HepG2 (cell line): ENCODE results near the gene MARVELD3. TPM values are rescaled to one million over a fixed set of nuclear protein-coding genes. Genes with fewer than 3 reads are reported as not detected.

ENCODE experiments used
- ATAC-seq: fragments of 200-7000 bp; cut with Tn5 transposase; 3 replicates; pipeline ENCODE4 v1.9.1; 2020; ENCODE audit warnings: mild to moderate bottlenecking, moderate library complexity
- BruUV-seq: library from RNA; stranded (reverse); fragments of 400-500 nt; replicated peaks from 2 replicates; lab custom pipeline; 2021; lab: Mats Ljungman, UMichigan
- CTCF ChIA-PET: fragments of 300-600 bp; formaldehyde crosslinking; extraction: SDS; loops from one replicate; lab custom pipeline; 2021; ENCODE audit warnings: low total read pairs, inconsistent platforms, low intra/inter-chr PET ratio; lab: Yijun Ruan, JAX
- POLR2A ChIA-PET: fragments of 350-600 bp; sonication (Branson Sonifier 250); formaldehyde crosslinking; loops from one replicate; lab custom pipeline; 2020; ENCODE audit warnings: antibody characterized with exemption, inconsistent platforms; lab: Yijun Ruan, JAX
- DNase-seq: peaks from one replicate; pipeline ENCODE4 v3.0.0-alpha.2; 2015; ENCODE audit warnings: low spot score
- FAIRE-seq: peaks from 3 replicates; lab custom pipeline; 2011; peaks lifted over from hg19 to GRCh38; lab: Jason Lieb, UNC
- H2AFZ ChIP-seq: one replicate; pipeline ENCODE4 v1.6.1; 2011; ENCODE audit warnings: low read length, inconsistent platforms
- H3K27ac ChIP-seq: fragments of 300-600 bp; 3 replicates; pipeline ENCODE4 v1.8.0; 2011; ENCODE audit warnings: mixed run types, mild to moderate bottlenecking, mixed read lengths, low read length, inconsistent platforms; ENCODE audit not compliant: insufficient read depth; ENCODE audit errors: extremely low read length
- H3K27me3 ChIP-seq, 2 experiments: fragments of 200-600 bp in 1 of 2; 2 replicates in 1 of 2; 3 replicates in 1 of 2; pipeline versions ENCODE4 v1.6.0 to v1.8.0; 2011; ENCODE audit warnings: low read length in 2 of 2, mild to moderate bottlenecking in 2 of 2, moderate library complexity in 2 of 2, inconsistent platforms in 1 of 2; ENCODE audit not compliant: insufficient read depth in 2 of 2, control insufficient read depth in 1 of 2
- H3K36me3 ChIP-seq, 2 experiments: fragments of 200-600 bp in 1 of 2; replicated peaks in 1 of 2; 2 replicates in 1 of 2; 3 replicates in 1 of 2; pipeline versions ENCODE4 v1.5.1 to v1.8.0; 2011; ENCODE audit warnings: low read length in 2 of 2, inconsistent platforms in 1 of 2; ENCODE audit not compliant: insufficient read depth in 2 of 2, control insufficient read depth in 1 of 2
- H3K4me1 ChIP-seq: 2 replicates; pipeline ENCODE4 v1.5.1; 2012; ENCODE audit warnings: low read length, inconsistent platforms; ENCODE audit not compliant: insufficient read depth
- H3K4me2 ChIP-seq: 2 replicates; pipeline ENCODE4 v1.6.0; 2011; ENCODE audit warnings: low read depth, low read length, inconsistent platforms
- H3K4me3 ChIP-seq, 3 experiments: fragments of 200-600 bp in 1 of 3; sonication (generic), shearing (Covaris generic) in 1 of 3; replicated peaks in 1 of 3; 2 replicates each; pipeline ENCODE4 v1.5.1; 2011 to 2016; ENCODE audit warnings: low read length in 3 of 3, inconsistent platforms in 2 of 3, low read depth in 2 of 3, mild to moderate bottlenecking in 2 of 3, control low read depth in 1 of 3, mixed read lengths in 1 of 3; ENCODE audit not compliant: insufficient read depth in 1 of 3
- H3K79me2 ChIP-seq: one replicate; pipeline ENCODE4 v1.6.1; 2011; ENCODE audit warnings: low read length, inconsistent platforms; ENCODE audit not compliant: insufficient read depth
- H3K9ac ChIP-seq: 2 replicates; pipeline ENCODE4 v1.6.0; 2011; ENCODE audit warnings: mild to moderate bottlenecking, low read depth, low read length, inconsistent platforms; ENCODE audit not compliant: insufficient read depth
- H3K9me3 ChIP-seq: 2 replicates; pipeline ENCODE4 v1.5.1; 2012; ENCODE audit warnings: mild to moderate bottlenecking, low read length
- H4K20me1 ChIP-seq: 2 replicates; pipeline ENCODE4 v1.6.0; 2011; ENCODE audit warnings: inconsistent platforms, mild to moderate bottlenecking, low read length, moderate library complexity; ENCODE audit not compliant: insufficient read depth
- KLF13 ChIP-seq: sonication (generic); formaldehyde crosslinking; IDR thresholded peaks from 2 replicates; pipeline ENCODE4 v1.4.0; 2020; ENCODE audit warnings: mild to moderate bottlenecking, missing genetic modification reagents
- PHF20 ChIP-seq: sonication (generic); formaldehyde crosslinking; IDR thresholded peaks from 2 replicates; pipeline ENCODE4 v1.5.0; 2020; ENCODE audit warnings: mild to moderate bottlenecking, missing genetic modification reagents
- PHF8 ChIP-seq: sonication (generic); formaldehyde crosslinking; IDR thresholded peaks from 2 replicates; pipeline ENCODE4 v1.5.0; 2020; ENCODE audit warnings: missing genetic modification reagents
- PTBP1 ChIP-seq: fragments of 200-400 bp; formaldehyde crosslinking; IDR thresholded peaks from 2 replicates; pipeline ENCODE4 v1.6.1; 2018; ENCODE audit warnings: low read length, low read depth; ENCODE audit not compliant: poor library complexity, severe bottlenecking
- STAG1 ChIP-seq: sonication (generic); formaldehyde crosslinking; IDR thresholded peaks from 2 replicates; pipeline ENCODE4 v1.4.0; 2020; ENCODE audit warnings: missing genetic modification reagents
- ZBTB39 ChIP-seq: sonication (generic); formaldehyde crosslinking; IDR thresholded peaks from 2 replicates; pipeline ENCODE4 v1.5.0; 2020; ENCODE audit warnings: missing genetic modification reagents
- ZNF121 ChIP-seq: sonication (generic); formaldehyde crosslinking; IDR thresholded peaks from 2 replicates; pipeline ENCODE4 v1.5.0; 2020; ENCODE audit warnings: mild to moderate bottlenecking, missing genetic modification reagents
- ZNF296 ChIP-seq: sonication (generic); formaldehyde crosslinking; conservative IDR thresholded peaks from 2 replicates; pipeline ENCODE4 v1.5.0; 2020; ENCODE audit warnings: mild to moderate bottlenecking, missing genetic modification reagents
- ZNF3 ChIP-seq: IDR thresholded peaks from 2 replicates; pipeline ENCODE4 v1.7.0; 2017; ENCODE audit warnings: inconsistent platforms
- ZNF652 ChIP-seq: IDR thresholded peaks from 2 replicates; pipeline ENCODE4 v1.6.1; 2016; ENCODE audit warnings: low read depth, borderline replicate concordance
- WGBS: methylation state at CpG from one replicate; pipeline ENCODE4 v1.1.6; 2017; ENCODE audit warnings: low lambda C conversion rate; 5-methylcytosine and 5-hydroxymethylcytosine counted together
- in situ Hi-C: cut with HindIII; loops from 2 replicates; pipeline ENCODE4 v1.10.0; 2017; ENCODE audit warnings: low pct_unique_long_range_greater_than_20kb; ENCODE audit not compliant: extremely low pct_ligation_motif_present
- intact Hi-C: fragments of 100-400 bp; cut with micrococcal nuclease; formaldehyde crosslinking; loops from one replicate; pipeline ENCODE4 v1.10.0; 2022; ENCODE audit not compliant: unreplicated experiment
- polyA plus RNA-seq, 8 experiments: library from polyadenylated mRNA; depleted of rRNA in 3 of 8; stranded (reverse) in 7 of 8; unstranded in 1 of 8; fragments of >200 nt; fragmentation: Illumina TruSeq in 4 of 8; extraction: Trizol in 4 of 8; gene quantifications; 2 replicates each; pipeline versions ENCODE4 v1.2.1 to v1.2.3, GENCODE V29; 2011 to 2016; ENCODE audit warnings: low read depth in 4 of 8, missing spikeins in 1 of 8, mixed read lengths in 1 of 8; ENCODE audit not compliant: insufficient read depth in 1 of 8
- total RNA-seq, 5 experiments: library from RNA; depleted of rRNA; stranded (reverse); fragments of >200 nt; fragmentation: Illumina TruSeq; extraction: Trizol; gene quantifications; 2 replicates each; pipeline ENCODE4 v1.2.3, GENCODE V29; 2016; ENCODE audit warnings: low read depth in 1 of 5
- TF ChIP-seq, protein P1 (sequence below), 2 experiments: sonication (generic) in 1 of 2; formaldehyde crosslinking in 1 of 2; IDR thresholded peaks; 2 replicates each; pipeline versions ENCODE4 v1.6.1 to v1.9.0; 2014 to 2022; ENCODE audit warnings: antibody characterized with exemption in 1 of 2, borderline replicate concordance in 1 of 2, inconsistent platforms in 1 of 2, low read depth in 1 of 2, missing genetic modification reagents in 1 of 2

The MARVELD3 gene
- total and polyA plus RNA-seq, 2 of the 13 experiments (the other 11 are each of a cell fraction or from before 2014, with no cell fraction given): 4.8 to 5.6 TPM

DNA sequence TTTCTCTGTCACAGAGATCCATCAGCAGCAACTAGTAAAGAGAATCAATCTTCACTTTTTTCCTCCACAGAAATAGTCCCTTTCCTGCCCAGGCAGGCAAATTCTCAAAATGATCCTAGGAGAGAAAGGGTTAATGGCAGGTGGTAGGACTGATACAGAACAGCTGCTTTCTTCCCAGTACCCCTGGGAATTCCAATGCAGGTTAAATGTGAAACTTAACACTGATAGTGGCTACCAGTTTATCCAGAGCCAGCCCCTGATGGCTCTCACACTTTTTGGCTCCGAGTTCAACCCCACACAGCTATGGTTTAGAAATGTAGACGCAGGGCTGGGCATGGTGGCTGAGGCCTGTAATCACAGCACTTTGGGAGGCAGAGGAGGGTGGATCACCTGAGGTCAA, 22.2 kb downstream of the MARVELD3 start:
- TF ChIP-seq ZNF121 (CRISPR knock-in tag) (no peak), ZNF652 (CRISPR knock-in tag) (peak; percentile 65)
- intact Hi-C loops: no loop called here
- no peak for ATAC-seq
- no peak overlapping the region for H3K4me3 ChIP-seq
- CTCF ChIA-PET: no interaction called here
- H3K27ac ChIP-seq: no peak overlapping the region
- no peak for DNase-seq
- FAIRE-seq: no peak
- no peaks in the 10 kb centered on the region for H3K79me2 ChIP-seq
- H3K4me1 ChIP-seq: no peaks in the 10 kb centered on the region
- POLR2A ChIA-PET: no interaction called here
- no peak overlapping the region for H2AFZ ChIP-seq
- H3K9ac ChIP-seq: no peak overlapping the region
- 100% methylated on average over 2 of the region's 2 CpGs for WGBS
- H3K4me2 ChIP-seq: no peak overlapping the region
- in situ Hi-C loops: no loop called here
- H3K9me3 ChIP-seq: no peaks in the 10 kb centered on the region
- peaks cover 11 to 41% of the 10 kb centered on the region in 2 experiments; a peak in 4 of 5 replicates for H3K36me3 ChIP-seq
- H4K20me1 ChIP-seq: peaks cover 4% of the 10 kb centered on the region; the same call in 1 of the 2 replicates
- no TSS peak for BruUV-seq
- H3K27me3 ChIP-seq: no peaks in the 10 kb centered on the region

- intact Hi-C loops: loop anchor here (1.0 kb wide), 1 partner anchor 97 kb away; no protein-coding TSS in a partner anchor
- H3K4me2 ChIP-seq: no peak overlapping the region
- in situ Hi-C loops: no loop called here
- no peak overlapping the region for H3K27ac ChIP-seq
- no peaks in the 10 kb centered on the region for H3K79me2 ChIP-seq
- no peaks in the 10 kb centered on the region for H3K27me3 ChIP-seq
- BruUV-seq: no TSS peak
- H4K20me1 ChIP-seq: peaks cover 4% of the 10 kb centered on the region; the same call in 1 of the 2 replicates
- no peak overlapping the region for H3K4me3 ChIP-seq
- ChIA-PET CTCF (no interaction called here), POLR2A (no interaction called here)
- H3K9me3 ChIP-seq: no peaks in the 10 kb centered on the region
- no peak overlapping the region for H2AFZ ChIP-seq
- FAIRE-seq (peak; percentile 68), DNase-seq (peak; percentile 31), ATAC-seq (peak; percentile 87)
- no peak overlapping the region for H3K9ac ChIP-seq
- no peaks in the 10 kb centered on the region for H3K4me1 ChIP-seq
- peaks cover 13 to 45% of the 10 kb centered on the region in 2 experiments; a peak in 4 of 5 replicates for H3K36me3 ChIP-seq
- WGBS: 88% methylated on average over 6 of the region's 6 CpGs
- TF ChIP-seq, protein P1, sequence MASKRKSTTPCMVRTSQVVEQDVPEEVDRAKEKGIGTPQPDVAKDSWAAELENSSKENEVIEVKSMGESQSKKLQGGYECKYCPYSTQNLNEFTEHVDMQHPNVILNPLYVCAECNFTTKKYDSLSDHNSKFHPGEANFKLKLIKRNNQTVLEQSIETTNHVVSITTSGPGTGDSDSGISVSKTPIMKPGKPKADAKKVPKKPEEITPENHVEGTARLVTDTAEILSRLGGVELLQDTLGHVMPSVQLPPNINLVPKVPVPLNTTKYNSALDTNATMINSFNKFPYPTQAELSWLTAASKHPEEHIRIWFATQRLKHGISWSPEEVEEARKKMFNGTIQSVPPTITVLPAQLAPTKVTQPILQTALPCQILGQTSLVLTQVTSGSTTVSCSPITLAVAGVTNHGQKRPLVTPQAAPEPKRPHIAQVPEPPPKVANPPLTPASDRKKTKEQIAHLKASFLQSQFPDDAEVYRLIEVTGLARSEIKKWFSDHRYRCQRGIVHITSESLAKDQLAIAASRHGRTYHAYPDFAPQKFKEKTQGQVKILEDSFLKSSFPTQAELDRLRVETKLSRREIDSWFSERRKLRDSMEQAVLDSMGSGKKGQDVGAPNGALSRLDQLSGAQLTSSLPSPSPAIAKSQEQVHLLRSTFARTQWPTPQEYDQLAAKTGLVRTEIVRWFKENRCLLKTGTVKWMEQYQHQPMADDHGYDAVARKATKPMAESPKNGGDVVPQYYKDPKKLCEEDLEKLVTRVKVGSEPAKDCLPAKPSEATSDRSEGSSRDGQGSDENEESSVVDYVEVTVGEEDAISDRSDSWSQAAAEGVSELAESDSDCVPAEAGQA (IDR thresholded peaks at IDR 0.05; ENCODE audit: low read depth): no peak
- TF ChIP-seq, protein P1 (CRISPR knock-in tag; IDR thresholded peaks at IDR 0.05; ENCODE audit: borderline replicate concordance): no peak
- TF ChIP-seq ZNF296 (CRISPR knock-in tag): no peak
- no peak for TF ChIP-seq ZNF3 (CRISPR knock-in tag)
- TF ChIP-seq PTBP1: no peak
- peak; percentile 69 for TF ChIP-seq STAG1 (CRISPR knock-in tag)
- no peak for TF ChIP-seq PHF20 (CRISPR knock-in tag)
- no peak for TF ChIP-seq ZBTB39 (CRISPR knock-in tag)
- peak; percentile 16; the same call in 1 of the 2 replicates for TF ChIP-seq PHF8 (CRISPR knock-in tag)
- TF ChIP-seq KLF13 (CRISPR knock-in tag): no peak
Measured at GRCh38 chr16:71648921-71649320, 22.9 kb downstream of the MARVELD3 start.
